ENCODE data around the gene PAPPA2.
"Not testable (repeated sequence)": the region's sequence is repeated elsewhere in the genome, so short reads cannot be mapped to it uniquely, and the experiment has no call there.

The PAPPA2 gene

GRCh38 chr1:176556288-176556687 is 93.3 kb downstream of the PAPPA2 start:
- no peak for DNase-seq

GRCh38 chr1:176557543-176558258 is 94.7 kb downstream of the PAPPA2 start:
- no peak for DNase-seq

GRCh38 chr1:176558561-176558960 is 95.6 kb downstream of the PAPPA2 start:
- DNase-seq: no peak

- no peak for DNase-seq
Observed at GRCh38 chr1:176559474-176559873, 96.5 kb downstream of the PAPPA2 start.

- DNase-seq: no peak
Observed at GRCh38 chr1:176559878-176560277, 96.9 kb downstream of the PAPPA2 start.

- DNase-seq: no peak
Observed at GRCh38 chr1:176560681-176561080, 97.7 kb downstream of the PAPPA2 start.

- not testable (repeated sequence) for DNase-seq
Observed at GRCh38 chr1:176561761-176562160, 98.8 kb downstream of the PAPPA2 start.

- no peak for DNase-seq
Observed at GRCh38 chr1:176566004-176566975, 103.3 kb downstream of the PAPPA2 start.

GRCh38 chr1:176567190-176567794 is 104.3 kb downstream of the PAPPA2 start:
- DNase-seq: no peak

GRCh38 chr1:176568185-176568584 is 105.2 kb downstream of the PAPPA2 start:
- no peak for DNase-seq

- no peak for DNase-seq
Observed at GRCh38 chr1:176574756-176575155, 111.8 kb downstream of the PAPPA2 start.

- DNase-seq: no peak
Observed at GRCh38 chr1:176575991-176576390, 113.0 kb downstream of the PAPPA2 start.

- no peak for DNase-seq
Observed at GRCh38 chr1:176576670-176577069, 113.7 kb downstream of the PAPPA2 start.

GRCh38 chr1:176577646-176578197 is 114.7 kb downstream of the PAPPA2 start:
- no peak for DNase-seq

GRCh38 chr1:176579087-176579486 is 116.1 kb downstream of the PAPPA2 start:
- DNase-seq: no peak

GRCh38 chr1:176595217-176595616 is 132.2 kb downstream of the PAPPA2 start:
- DNase-seq: no peak

- DNase-seq: no peak
Observed at GRCh38 chr1:176601348-176601747, 138.4 kb downstream of the PAPPA2 start.

GRCh38 chr1:176602388-176603004 is 139.5 kb downstream of the PAPPA2 start:
- no peak for DNase-seq

- DNase-seq: no peak
Observed at GRCh38 chr1:176603696-176604095, 140.7 kb downstream of the PAPPA2 start.

GRCh38 chr1:176604461-176604860 is 141.5 kb downstream of the PAPPA2 start:
- no peak for DNase-seq

- DNase-seq: no peak
Observed at GRCh38 chr1:176605176-176605575, 142.2 kb downstream of the PAPPA2 start.

GRCh38 chr1:176609556-176610408 is 146.8 kb downstream of the PAPPA2 start:
- no peak for DNase-seq

All from activated effector memory CD4-positive, alpha-beta T cell treated with anti-CD3 and anti-CD28 coated beads, Interleukin-2, amount 50 U/mL, for 16 hours (primary cell).